Uterus (tissue), 4 donors: ENCODE measurements around the gene EBI3. TPM values are rescaled to one million over a fixed set of nuclear protein-coding genes. Genes with fewer than 3 reads are reported as not detected.
"Not testable (repeated sequence)": the region's sequence is repeated elsewhere in the genome, so short reads cannot be mapped to it uniquely, and the experiment has no call there.

ENCODE experiments used
- DNase-seq, 2 donors: peaks; one replicate each; pipeline ENCODE4 v3.0.0-alpha.2; 2019 to 2020
- H3K27ac ChIP-seq, 2 donors: fragments of 200-600 bp; sonication (generic); 1 replicate in 1 of 2; 2 replicates in 1 of 2; pipeline ENCODE4 v1.5.1; 2016 to 2018
- H3K27me3 ChIP-seq, 2 donors: fragments of 200-600 bp; sonication (generic); one replicate each; pipeline ENCODE4 v1.5.1; 2018 to 2019; ENCODE audit warnings: control low read depth in 1 of 2
- H3K36me3 ChIP-seq, 2 donors: fragments of 200-600 bp; sonication (generic); one replicate each; pipeline ENCODE4 v1.5.1; 2019; ENCODE audit warnings: control low read depth in 1 of 2
- H3K4me1 ChIP-seq, 2 donors: fragments of 200-600 bp; sonication (generic); one replicate each; pipeline ENCODE4 v1.5.1; 2018 to 2019; ENCODE audit warnings: control low read depth in 1 of 2
- H3K4me3 ChIP-seq, 2 donors: fragments of 200-600 bp; sonication (generic); 1 replicate in 1 of 2; 2 replicates in 1 of 2; pipeline ENCODE4 v1.5.1; 2018 to 2019; ENCODE audit warnings: mild to moderate bottlenecking in 1 of 2
- H3K9me3 ChIP-seq, 2 donors: fragments of 200-600 bp; sonication (generic); one replicate each; pipeline ENCODE4 v1.5.1; 2019; ENCODE audit warnings: control low read depth in 1 of 2
- CTCF ChIP-seq, 4 experiments: fragments of 200-600 bp in 2 of 4; fragments of 450-650 bp in 2 of 4; sonication (generic) in 2 of 4; IDR thresholded peaks; one replicate each; pipeline ENCODE4 v1.5.1; 2016 to 2019; ENCODE audit warnings: antibody characterized with exemption in 4 of 4, mild to moderate bottlenecking in 2 of 4, moderate library complexity in 1 of 4
- POLR2A ChIP-seq, 2 donors: fragments of 450-650 bp; IDR thresholded peaks; one replicate each; pipeline ENCODE4 v1.6.1; 2016; ENCODE audit warnings: antibody characterized with exemption in 2 of 2, mild to moderate bottlenecking in 1 of 2, moderate library complexity in 1 of 2
- intact Hi-C: fragments of 100-400 bp; cut with DNase I; formaldehyde crosslinking; loops from one replicate; pipeline ENCODE4 v1.15.1; 2023; ENCODE audit warnings: low total_unique reads
- total RNA-seq, 4 donors: library from RNA; depleted of rRNA in 3 of 4; stranded (reverse); fragments of >200 nt in 3 of 4; gene quantifications; one replicate each; pipeline versions ENCODE4 v1.1.0 to v1.2.4, GENCODE V29; 2014 to 2023
- donor health status: DM: yes; HTN: yes; CAD: no.

Gene EBI3
- total RNA-seq, 4 donors from 2014 or later = 1.2 to 1.8 (median 1.5) TPM; not detected in 1

- intact Hi-C loops = loop anchor here (10.0 kb wide), 1 partner anchor 58 kb away; the partner anchor contains the start of gene CREB3L3
- DNase-seq = no peak
- TF ChIP-seq CTCF (IDR thresholded peaks at IDR 0.05) = no peak
- TF ChIP-seq POLR2A (IDR thresholded peaks at IDR 0.05) = no peak
- no peaks in the 10 kb centered on the region for H3K36me3 ChIP-seq
- no peak overlapping the region for H3K27ac ChIP-seq
- H3K27me3 ChIP-seq = no peaks in the 10 kb centered on the region
- no peaks in the 10 kb centered on the region for H3K4me1 ChIP-seq
- H3K4me3 ChIP-seq = no peak overlapping the region
- no peaks in the 10 kb centered on the region for H3K9me3 ChIP-seq
These were observed 16.2 kb upstream of the EBI3 start for GRCh38 chr19:4213116-4213515.

- TF ChIP-seq CTCF (IDR thresholded peaks at IDR 0.05) (no peak), POLR2A (IDR thresholded peaks at IDR 0.05) (no peak)
- H3K4me3 ChIP-seq = no peak overlapping the region
These were observed 13.5 kb upstream of the EBI3 start for GRCh38 chr19:4215807-4216206.

GRCh38 chr19:4216846-4217245 lies 12.5 kb upstream of the EBI3 start:
- Histone ChIP-seq H3K27ac (no peak overlapping the region), H3K4me3 (no peak overlapping the region), H3K4me1 (no peaks in the 10 kb centered on the region), H3K36me3 (no peaks in the 10 kb centered on the region), H3K9me3 (no peaks in the 10 kb centered on the region), H3K27me3 (no peaks in the 10 kb centered on the region)
- TF ChIP-seq CTCF (IDR thresholded peaks at IDR 0.05) (no peak), POLR2A (IDR thresholded peaks at IDR 0.05) (no peak)
- intact Hi-C loops = loop anchor here (10.0 kb wide), 1 partner anchor 62 kb away; the partner anchor contains the start of gene CREB3L3
- no peak for DNase-seq

More at GRCh38 chr19:4215807-4216206, 13.5 kb upstream of the EBI3 start:
- Histone ChIP-seq H3K27ac (no peak overlapping the region), H3K9me3 (no peaks in the 10 kb centered on the region), H3K4me1 (no peaks in the 10 kb centered on the region), H3K27me3 (no peaks in the 10 kb centered on the region), H3K36me3 (no peaks in the 10 kb centered on the region)
- intact Hi-C loops = loop anchor here (10.0 kb wide), 1 partner anchor 61 kb away; the partner anchor contains the start of gene CREB3L3
- no peak for DNase-seq

GRCh38 chr19:4217429-4218264 lies 11.7 kb upstream of the EBI3 start:
- Histone ChIP-seq H3K36me3 (no peaks in the 10 kb centered on the region), H3K4me3 (no peak overlapping the region), H3K27ac (no peak overlapping the region), H3K27me3 (no peaks in the 10 kb centered on the region), H3K4me1 (no peaks in the 10 kb centered on the region), H3K9me3 (no peaks in the 10 kb centered on the region)
- intact Hi-C loops = loop anchor here (10.0 kb wide), 1 partner anchor 63 kb away; the partner anchor contains the start of gene CREB3L3
- DNase-seq = no peak
- TF ChIP-seq CTCF (IDR thresholded peaks at IDR 0.05) (no peak), POLR2A (IDR thresholded peaks at IDR 0.05) (no peak)

- not testable (repeated sequence) for DNase-seq, H3K27me3 ChIP-seq, H3K27ac ChIP-seq, H3K4me3 ChIP-seq, H3K36me3 ChIP-seq, H3K4me1 ChIP-seq, H3K9me3 ChIP-seq
- intact Hi-C loops = loop anchor here (10.0 kb wide), 1 partner anchor 64 kb away; the partner anchor contains the start of gene CREB3L3
These were observed 10.8 kb upstream of the EBI3 start for GRCh38 chr19:4218523-4218922.
